Retinal pigment epithelial cell (primary cell): ENCODE data around the gene SULT1C3.

Source experiments
- DNase-seq: peaks from one replicate; pipeline ENCODE4 v3.0.0-alpha.2; 2010; ENCODE audit warnings: low read depth
- H3K4me3 ChIP-seq: 2 replicates; pipeline ENCODE4 v1.5.1; 2011; ENCODE audit warnings: mild to moderate bottlenecking, low read length, control low read depth, moderate library complexity
- TF ChIP-seq, protein P1 (sequence below): conservative IDR thresholded peaks from 2 replicates; pipeline ENCODE4 v1.5.1; 2011; ENCODE audit warnings: low read depth, low read length, control low read depth, inconsistent platforms

SULT1C3 gene

DNA sequence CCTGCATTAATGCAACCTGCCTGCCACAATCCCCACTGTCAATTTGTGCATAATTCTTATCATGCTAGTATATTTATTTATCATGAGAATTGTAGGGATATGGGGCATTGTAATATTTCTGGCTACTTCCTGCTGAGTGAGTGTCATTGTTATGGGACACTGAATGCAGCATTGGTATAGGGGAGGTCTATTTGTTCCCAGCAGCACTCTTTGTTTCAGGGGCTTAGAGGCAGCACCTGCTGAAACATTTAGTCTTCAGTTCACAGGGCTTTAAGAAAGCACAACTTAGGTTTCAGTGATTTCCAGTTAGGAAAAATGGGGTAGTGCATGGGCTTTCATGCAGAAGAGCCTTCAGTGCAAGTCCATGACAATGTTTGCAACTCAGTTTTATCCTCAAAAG, 23.6 kb downstream of the SULT1C3 start:
- H3K4me3 ChIP-seq, result no peak overlapping the region
- TF ChIP-seq, protein P1, sequence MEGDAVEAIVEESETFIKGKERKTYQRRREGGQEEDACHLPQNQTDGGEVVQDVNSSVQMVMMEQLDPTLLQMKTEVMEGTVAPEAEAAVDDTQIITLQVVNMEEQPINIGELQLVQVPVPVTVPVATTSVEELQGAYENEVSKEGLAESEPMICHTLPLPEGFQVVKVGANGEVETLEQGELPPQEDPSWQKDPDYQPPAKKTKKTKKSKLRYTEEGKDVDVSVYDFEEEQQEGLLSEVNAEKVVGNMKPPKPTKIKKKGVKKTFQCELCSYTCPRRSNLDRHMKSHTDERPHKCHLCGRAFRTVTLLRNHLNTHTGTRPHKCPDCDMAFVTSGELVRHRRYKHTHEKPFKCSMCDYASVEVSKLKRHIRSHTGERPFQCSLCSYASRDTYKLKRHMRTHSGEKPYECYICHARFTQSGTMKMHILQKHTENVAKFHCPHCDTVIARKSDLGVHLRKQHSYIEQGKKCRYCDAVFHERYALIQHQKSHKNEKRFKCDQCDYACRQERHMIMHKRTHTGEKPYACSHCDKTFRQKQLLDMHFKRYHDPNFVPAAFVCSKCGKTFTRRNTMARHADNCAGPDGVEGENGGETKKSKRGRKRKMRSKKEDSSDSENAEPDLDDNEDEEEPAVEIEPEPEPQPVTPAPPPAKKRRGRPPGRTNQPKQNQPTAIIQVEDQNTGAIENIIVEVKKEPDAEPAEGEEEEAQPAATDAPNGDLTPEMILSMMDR, result no peak
- DNase-seq, result no peak

DNA sequence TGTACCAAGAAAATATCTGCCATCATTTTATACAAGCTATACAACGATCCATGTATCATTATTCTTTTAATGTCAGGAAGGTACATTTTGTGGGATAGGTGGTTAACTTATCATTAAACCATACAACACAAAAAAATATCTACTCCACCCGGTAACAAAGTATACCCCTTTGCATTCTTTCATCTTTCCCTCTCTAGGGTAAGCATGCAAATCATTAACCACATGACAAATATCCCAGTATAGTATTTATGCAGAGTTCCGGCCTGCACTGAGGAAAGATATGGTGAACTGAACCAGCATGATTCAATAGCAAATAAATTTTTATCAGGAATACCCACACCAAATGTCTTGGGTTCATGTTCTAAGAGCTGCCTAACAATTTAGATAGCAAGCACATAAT, 26.4 kb downstream of the SULT1C3 start:
- TF ChIP-seq, protein P1, result no peak
- no peak overlapping the region for H3K4me3 ChIP-seq
- DNase-seq, result no peak

DNA sequence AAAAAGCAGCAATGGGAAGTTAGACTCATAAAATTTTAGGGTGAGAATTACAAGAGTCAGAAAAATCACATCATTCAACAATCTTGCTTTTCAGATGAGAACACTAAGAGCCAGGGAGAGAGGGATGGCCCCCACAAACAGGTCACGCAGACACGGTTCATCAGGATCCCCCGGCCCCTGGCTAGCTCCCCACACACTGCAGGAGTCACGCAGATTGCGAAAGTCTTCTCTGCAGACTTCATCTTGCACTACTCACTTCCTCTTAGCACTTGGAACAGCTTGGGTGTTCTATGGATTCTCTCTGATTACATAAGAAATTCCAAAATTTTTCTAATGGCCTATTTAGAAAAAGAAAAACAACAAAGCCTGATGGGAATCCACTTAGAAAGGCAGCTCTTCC, 27.3 kb downstream of the SULT1C3 start:
- no peak overlapping the region for H3K4me3 ChIP-seq
- no peak for DNase-seq
- TF ChIP-seq, protein P1, result no peak

DNA sequence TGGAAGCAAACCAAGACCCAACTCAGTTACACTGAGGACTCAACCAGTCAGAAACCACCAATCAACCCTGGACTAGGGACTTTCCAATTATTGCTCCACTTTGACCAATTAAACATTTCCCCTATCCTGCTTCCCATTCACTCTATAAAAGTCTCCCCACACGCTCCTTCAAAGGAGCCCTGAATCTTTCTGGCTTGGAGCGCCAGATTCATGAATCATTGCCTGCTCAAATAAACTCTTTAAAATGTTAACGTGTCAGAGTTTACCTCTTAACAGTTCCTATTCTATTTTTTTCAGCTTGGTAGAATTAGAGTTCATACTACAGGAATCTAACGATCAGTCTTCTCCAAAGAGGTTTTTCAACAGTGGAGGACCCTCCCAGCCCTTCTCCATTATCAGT, 28.2 kb downstream of the SULT1C3 start:
- no peak overlapping the region for H3K4me3 ChIP-seq
- no peak for DNase-seq
- TF ChIP-seq, protein P1, result no peak

DNA sequence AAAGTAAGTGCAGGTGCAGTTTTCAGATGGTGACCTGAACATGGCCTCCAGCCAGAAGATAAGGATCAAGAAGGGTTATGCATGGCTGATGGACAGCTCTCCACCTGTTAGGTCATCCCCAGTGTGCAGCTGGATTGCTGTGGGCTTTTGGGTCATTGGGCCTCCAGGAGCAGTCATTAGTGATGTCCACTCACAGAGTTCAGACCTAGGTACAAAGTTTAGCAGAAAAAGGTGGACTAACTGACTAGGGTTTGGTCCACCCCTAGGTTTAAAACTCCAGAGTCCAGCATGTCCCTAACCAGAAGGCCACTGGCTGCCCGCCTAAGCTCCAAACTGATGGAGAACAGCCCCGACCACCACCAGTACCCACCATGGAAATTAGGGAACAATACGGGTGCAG, 30.6 kb downstream of the SULT1C3 start:
- no peak for DNase-seq
- TF ChIP-seq, protein P1, result no peak
- H3K4me3 ChIP-seq, result no peak overlapping the region

DNA sequence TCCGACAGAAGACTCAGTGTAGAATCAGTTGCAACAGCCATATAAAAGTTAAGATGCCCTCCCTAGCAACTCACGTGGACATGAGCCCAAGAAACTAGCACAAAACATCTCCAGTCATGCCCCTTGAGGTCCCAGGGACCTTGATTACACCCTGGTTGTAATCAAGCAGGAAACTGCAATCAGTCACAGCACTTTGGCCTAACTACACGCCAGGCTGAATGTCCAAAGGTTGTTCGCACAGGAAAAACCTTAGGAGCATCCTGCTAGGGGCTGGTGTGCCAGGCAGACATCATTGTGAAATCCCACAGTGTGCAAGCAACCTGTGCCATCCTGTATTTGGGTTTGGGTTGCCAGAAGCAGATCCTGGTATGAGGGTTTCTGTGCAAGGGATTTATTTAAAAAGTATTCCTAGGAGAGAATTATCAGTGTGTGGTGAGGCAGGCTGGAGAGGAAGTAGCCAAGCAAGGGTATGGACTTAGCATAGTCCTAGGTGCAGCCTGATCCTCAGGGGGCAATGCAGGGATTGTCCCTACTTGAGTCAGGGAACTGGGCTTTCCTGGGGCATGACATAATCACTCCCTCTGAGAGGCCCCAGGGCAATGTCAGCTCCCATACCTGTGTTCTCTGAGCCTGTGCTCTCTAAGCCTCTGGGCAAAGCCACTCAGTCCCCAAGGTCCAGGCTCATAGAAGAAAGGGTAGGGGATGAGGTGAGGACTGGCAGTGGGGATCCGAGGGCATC, 31.2 kb downstream of the SULT1C3 start:
- TF ChIP-seq, protein P1, result no peak
- H3K4me3 ChIP-seq, result no peak overlapping the region
- DNase-seq, result no peak

DNA sequence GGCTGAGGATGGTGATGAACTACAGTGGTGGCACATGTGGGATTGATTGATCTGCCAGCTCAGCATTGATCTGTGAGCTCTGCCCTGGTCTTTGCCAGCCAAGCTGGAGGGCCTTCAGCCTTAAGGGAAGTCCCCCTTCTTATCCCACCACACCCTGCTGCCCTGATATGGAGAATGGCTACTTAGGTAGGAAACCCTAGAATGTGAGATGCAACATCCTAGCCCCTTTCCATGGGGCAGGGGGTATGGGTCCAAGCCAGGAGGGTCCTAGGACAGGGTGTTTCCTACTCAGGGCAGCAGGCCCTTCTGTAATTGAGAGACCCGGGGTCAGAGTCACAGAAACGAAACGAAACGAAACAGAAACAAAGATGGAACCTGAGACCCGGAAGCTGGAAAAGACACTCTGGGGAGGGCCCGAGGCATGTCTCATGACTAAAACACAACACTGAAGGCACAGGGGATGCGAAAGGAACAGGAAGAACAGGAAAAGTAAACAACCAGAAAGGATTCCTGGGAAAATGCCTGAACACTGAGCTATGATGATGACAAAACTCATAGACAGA, 32.0 kb downstream of the SULT1C3 start:
- TF ChIP-seq, protein P1, result no peak
- DNase-seq, result no peak
- no peak overlapping the region for H3K4me3 ChIP-seq
